ENCODE results near the gene CHI3L2. TPM values are rescaled to one million over a fixed set of nuclear protein-coding genes. Genes with fewer than 3 reads are reported as not detected.

Gene CHI3L2
- total RNA-seq, 1 donor from 2014 or later: not detected

DNA sequence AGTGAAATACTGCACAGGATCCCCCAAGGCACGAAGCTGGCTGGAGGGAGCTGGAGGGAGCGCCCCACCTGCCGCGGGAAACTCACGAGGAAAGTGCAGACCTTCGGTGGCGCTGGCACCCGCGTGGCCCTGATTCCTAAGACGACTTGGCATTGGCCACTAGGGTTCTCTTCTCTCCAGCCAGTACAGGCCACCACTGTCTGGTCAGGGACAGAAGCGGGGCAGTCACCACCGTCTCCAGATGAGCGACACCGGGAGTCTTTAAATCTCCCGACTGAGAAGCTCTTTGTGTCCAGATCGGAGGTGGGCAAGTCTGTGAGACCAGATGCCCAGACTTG, 43.9 kb downstream of the CHI3L2 start:
- TF ChIP-seq, protein P1, sequence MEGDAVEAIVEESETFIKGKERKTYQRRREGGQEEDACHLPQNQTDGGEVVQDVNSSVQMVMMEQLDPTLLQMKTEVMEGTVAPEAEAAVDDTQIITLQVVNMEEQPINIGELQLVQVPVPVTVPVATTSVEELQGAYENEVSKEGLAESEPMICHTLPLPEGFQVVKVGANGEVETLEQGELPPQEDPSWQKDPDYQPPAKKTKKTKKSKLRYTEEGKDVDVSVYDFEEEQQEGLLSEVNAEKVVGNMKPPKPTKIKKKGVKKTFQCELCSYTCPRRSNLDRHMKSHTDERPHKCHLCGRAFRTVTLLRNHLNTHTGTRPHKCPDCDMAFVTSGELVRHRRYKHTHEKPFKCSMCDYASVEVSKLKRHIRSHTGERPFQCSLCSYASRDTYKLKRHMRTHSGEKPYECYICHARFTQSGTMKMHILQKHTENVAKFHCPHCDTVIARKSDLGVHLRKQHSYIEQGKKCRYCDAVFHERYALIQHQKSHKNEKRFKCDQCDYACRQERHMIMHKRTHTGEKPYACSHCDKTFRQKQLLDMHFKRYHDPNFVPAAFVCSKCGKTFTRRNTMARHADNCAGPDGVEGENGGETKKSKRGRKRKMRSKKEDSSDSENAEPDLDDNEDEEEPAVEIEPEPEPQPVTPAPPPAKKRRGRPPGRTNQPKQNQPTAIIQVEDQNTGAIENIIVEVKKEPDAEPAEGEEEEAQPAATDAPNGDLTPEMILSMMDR (conservative IDR thresholded peaks at IDR 0.05; ENCODE audit: low read depth, low read length): no peak
- DNase-seq (ENCODE audit: low read depth): no peak
- no peak overlapping the region for H3K4me3 ChIP-seq (ENCODE audit: low read depth, low read length)

DNA sequence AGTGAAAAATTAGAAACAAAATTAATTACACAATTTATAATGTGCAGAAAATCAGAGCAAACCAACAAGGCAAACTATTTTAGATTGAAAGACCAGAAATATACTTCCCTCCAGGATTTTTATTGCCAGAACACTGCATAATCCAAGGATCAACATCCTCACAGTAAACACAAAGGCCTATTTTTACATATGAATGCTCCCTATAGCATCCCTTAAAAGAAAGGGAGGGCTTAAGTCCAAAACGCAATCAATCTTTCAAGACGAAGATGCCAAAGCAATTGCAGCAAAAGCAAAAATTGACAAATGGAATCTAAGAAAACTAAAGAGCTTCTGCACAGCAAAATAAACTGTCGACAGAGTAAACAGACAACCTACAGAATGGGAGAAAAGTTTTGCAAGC, 44.6 kb downstream of the CHI3L2 start:
- no peak for DNase-seq (ENCODE audit: low read depth)
- TF ChIP-seq, protein P1 (conservative IDR thresholded peaks at IDR 0.05; ENCODE audit: low read depth, low read length): no peak
- H3K4me3 ChIP-seq (ENCODE audit: low read depth, low read length): no peak overlapping the region

- H3K4me3 ChIP-seq (ENCODE audit: low read depth, low read length): no peak overlapping the region
- TF ChIP-seq, protein P1 (conservative IDR thresholded peaks at IDR 0.05; ENCODE audit: low read depth, low read length): no peak
- DNase-seq (ENCODE audit: low read depth): no peak
These were observed 47.1 kb downstream of the CHI3L2 start for GRCh38 chr1:111274653-111275052.

- no peak for DNase-seq (ENCODE audit: low read depth)
- no peak overlapping the region for H3K4me3 ChIP-seq (ENCODE audit: low read depth, low read length)
- TF ChIP-seq, protein P1 (conservative IDR thresholded peaks at IDR 0.05; ENCODE audit: low read depth, low read length): no peak
These were observed 47.6 kb downstream of the CHI3L2 start for GRCh38 chr1:111275079-111275478.

DNA sequence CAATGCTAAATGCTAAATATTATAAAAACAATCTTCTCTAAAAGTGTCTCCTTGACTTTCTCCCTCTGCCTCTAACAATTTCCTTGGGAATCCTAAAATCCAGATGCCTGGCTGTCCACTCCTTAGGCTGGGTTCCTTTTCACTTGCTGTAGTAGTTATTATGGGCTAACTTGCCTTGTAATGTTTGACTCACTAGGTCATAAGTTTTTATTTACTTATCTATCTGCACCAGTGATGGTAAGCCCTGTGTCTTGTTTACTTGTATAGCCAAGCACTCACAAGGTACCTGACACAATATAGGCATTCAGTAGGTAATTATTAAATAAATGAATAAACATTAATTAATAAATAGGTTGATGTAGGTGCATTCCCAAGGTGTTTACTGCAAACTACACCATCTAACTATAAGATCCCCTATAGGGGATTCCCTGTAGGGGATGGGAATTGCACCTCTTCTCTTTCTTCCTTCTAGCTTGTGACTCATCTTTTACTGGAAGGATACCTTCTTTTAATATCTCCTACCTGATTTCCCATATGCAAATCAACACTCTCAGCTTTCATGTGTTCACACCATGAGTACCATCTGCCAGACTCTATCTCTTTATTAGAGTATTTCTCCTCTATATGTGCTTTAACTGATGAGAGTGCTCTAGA, 48.4 kb downstream of the CHI3L2 start:
- TF ChIP-seq, protein P1 (conservative IDR thresholded peaks at IDR 0.05; ENCODE audit: low read depth, low read length): no peak
- DNase-seq (ENCODE audit: low read depth): no peak
- no peak overlapping the region for H3K4me3 ChIP-seq (ENCODE audit: low read depth, low read length)

DNA sequence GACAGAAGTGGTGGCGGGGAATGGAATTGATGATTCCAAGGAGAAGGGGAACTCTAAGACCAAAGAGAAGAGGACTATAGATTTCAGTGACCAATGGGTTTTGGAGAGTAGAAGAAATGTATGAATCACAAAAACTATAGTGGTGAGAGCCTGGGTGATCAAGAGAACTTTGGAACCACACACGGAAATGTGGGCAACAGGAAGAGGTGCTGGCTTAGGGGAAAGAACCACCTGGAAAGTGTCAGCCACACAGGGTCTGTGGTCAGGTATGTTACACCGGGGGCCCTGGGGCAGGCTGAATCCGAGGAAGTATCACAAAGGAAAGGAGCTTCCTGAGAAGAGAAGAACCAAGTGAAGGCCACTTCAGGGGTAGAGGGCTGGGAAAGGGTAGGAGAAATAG, 51.6 kb downstream of the CHI3L2 start:
- TF ChIP-seq, protein P1 (conservative IDR thresholded peaks at IDR 0.05; ENCODE audit: low read depth, low read length): no peak
- no peak overlapping the region for H3K4me3 ChIP-seq (ENCODE audit: low read depth, low read length)
- no peak for DNase-seq (ENCODE audit: low read depth)

DNA sequence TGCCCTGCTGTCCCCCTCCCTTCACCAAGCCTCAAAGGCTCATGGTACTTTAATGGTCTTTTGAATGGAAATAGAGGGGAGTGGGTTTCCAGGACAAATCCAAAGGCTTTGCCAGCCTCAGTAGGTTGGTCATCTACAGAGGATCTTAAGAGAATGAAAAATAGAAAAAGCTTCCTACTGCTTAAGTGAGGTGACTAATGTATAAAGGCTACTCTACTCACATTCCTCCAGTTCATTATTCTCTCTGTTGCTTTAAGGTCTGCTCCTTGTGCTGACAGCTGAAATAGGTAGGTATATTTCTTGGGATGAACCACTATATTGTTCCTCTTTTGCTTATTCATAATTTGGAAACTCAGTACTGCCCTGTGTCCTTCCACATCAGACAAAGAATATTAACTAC, 52.8 kb downstream of the CHI3L2 start:
- no peak for DNase-seq (ENCODE audit: low read depth)
- TF ChIP-seq, protein P1 (conservative IDR thresholded peaks at IDR 0.05; ENCODE audit: low read depth, low read length): no peak
- H3K4me3 ChIP-seq (ENCODE audit: low read depth, low read length): no peak overlapping the region

Data from epithelial cell of proximal tubule (primary cell).